Mucosa of gallbladder (tissue), 1 donor: ENCODE measurements around the gene OSBP2. TPM values are rescaled to one million over a fixed set of nuclear protein-coding genes. Genes with fewer than 3 reads are reported as not detected.
A peak's percentile ranks its signal among the peaks of the same experiment; 100 is the strongest.

Source experiments
- DNase-seq: peaks from one replicate; pipeline ENCODE4 v3.0.0-alpha.2; 2020; ENCODE audit warnings: low spot score
- total RNA-seq: library from RNA; stranded (reverse); gene quantifications from one replicate; pipeline ENCODE4 v1.2.1, GENCODE V29; 2021
- donor health status: DM: no; HTN: no; CAD: no.

OSBP2 gene
- total RNA-seq, 1 donor from 2014 or later = 10.4 TPM

DNA sequence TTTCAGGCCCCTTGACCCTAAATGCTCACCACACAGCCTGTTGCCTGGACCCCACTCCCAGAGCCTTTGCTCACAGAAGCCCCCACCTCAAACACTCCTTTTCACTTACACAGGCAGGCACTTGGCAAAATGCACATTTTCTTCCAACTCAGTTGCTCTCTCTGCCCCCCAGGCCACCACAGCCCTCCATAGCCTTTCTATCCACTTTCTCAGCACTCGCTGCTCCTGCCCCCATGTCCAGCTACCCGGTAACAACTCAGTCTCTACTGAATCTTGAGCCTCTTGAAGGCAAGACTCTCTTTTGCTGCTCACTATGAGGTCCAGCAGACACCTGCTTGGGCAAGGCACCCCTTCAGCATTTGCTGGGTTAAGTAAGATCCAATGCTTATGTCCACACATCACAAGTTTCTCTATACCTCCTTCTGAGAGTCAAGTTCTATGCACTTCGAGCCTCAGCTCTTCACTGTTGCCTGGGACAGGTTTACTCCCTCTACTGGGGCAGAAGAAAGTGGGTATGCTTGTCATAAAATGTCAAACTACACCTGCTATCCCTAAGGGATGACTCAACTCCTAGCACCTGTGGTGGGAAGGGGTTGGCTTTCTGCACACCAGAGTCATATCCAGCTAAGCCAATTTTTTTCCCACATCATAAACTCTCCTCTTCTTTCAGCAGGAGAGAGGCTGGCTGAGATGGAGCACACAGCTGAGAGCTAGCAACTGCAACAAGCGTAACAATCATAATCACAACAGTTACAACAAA, 237.0 kb downstream of the OSBP2 start:
- DNase-seq = no peak

DNA sequence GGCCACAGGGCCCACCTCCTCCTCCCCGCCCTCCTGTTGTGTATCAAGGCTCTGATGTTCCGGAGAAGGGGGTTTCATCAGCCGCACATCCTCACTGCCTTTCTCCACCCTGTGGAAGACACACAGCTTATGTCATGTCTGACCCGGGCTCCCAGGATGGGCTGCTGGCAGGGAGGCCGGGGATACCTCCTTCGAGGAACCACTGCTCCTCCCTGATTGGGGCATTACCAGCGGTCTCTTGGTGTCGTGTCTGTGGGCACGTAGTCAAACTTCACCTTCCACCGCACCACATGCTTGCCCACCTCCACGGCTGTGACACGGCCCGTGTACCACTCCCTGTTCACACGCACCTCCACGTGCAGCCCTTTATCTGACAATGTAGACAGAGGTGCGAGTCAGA, 238.0 kb downstream of the OSBP2 start:
- no peak for DNase-seq

DNA sequence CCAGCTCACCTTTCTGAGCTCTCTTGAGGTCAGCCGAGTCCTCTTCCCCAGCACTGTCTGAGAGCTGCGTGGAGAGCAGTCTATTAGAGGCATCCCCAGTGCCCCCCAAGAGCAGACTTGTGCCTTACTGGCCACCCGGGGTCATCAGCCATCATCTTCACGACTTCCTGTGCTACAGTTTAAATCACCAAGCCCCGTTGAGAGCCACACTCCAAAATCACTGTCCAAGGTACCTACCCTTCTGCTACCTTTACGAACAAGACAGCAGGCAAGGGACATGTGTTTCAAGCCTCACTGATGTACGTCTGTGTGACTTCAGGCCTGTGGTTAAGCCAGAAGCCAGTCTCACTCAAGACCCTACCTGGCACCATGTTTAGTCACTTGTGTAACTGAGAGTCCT, 238.8 kb downstream of the OSBP2 start:
- no peak for DNase-seq

DNA sequence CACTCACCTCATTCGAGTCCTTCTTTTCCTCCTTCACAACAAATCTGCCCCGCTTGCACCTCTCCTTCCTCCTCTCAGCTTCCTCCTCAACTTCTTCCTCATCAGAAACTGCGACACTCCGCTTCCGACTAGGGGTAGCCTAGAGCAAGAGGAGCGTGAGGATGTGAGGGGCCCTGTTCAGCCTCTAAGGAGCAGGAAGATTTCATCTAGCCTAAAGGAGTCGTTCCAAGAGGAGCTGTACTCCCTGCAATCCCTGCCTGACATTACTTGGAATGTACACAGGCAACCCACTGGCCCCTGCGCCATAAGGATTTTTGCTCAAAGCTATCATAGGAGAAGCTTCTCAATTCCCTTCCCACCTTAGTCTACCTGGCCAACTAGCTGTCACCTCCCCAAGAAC, 239.4 kb downstream of the OSBP2 start:
- peak; percentile 5 for DNase-seq

DNA sequence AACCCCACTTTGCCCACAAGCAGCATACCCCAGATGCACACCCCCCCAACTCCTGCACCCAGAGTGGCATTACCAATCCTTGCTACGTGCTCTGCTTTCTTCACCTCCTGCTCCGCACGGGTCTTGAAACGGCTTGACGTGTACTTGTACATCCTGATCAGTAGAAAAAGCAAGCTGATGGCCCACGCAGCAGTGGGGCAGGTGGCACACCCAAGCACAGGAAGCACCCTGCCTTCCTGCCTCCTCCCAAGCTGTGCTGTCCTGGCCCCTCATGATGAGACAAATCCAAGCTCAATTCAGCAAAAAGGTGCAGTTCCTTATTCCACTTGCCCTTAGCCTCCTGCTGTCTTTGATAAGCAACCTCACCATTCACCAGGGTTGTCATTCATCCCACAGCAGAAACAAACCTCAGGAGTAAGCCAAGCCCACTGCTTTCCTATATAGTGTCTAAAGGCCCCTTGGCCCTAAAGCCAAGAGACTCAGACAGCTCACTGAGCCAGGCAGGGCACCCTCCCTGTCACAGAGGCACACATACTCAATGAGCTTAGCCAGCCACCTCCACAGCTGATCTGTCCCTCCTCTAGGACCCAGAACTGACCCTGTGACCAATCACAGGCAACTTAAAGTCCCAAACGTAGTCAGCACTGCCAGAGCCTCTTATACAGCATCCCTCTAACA, 246.2 kb downstream of the OSBP2 start:
- no peak for DNase-seq

DNA sequence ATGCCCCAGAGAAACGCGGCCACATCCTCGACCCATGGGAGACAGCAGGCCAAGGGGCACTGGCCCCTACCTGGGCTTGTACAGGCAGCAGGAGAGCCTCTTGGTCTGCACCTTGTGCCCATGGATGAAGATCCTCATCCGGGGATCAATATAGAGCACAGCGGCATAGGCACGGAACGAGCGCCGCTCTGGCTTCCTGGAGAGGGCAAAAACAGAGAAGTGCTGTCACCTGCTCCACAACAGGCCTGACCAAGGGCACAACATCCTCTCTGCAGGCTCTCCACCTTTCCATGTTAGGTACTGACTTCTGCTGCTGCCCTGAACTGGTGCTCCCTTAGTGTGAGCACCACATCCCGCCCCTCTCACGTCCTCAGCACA, 246.7 kb downstream of the OSBP2 start:
- no peak for DNase-seq

DNA sequence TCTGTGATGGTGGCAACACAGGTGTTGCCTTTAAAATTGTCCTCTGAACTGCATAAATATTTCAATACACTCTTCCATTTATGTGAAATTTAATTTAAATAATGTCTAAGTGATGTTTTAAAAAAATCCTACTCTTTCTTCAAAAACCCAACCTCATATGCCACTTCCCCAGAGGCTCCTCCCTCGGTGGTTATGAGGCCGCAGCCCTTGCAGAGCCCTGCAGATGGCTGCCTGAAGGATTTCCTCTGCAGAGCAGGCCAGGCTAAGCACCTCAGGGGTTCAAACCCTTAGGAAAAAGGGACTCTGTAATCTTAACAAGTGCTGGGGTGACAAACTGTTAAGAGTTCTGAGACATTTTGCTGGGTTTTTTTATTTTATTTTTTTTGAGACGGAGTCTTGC, 248.7 kb downstream of the OSBP2 start:
- no peak for DNase-seq

DNA sequence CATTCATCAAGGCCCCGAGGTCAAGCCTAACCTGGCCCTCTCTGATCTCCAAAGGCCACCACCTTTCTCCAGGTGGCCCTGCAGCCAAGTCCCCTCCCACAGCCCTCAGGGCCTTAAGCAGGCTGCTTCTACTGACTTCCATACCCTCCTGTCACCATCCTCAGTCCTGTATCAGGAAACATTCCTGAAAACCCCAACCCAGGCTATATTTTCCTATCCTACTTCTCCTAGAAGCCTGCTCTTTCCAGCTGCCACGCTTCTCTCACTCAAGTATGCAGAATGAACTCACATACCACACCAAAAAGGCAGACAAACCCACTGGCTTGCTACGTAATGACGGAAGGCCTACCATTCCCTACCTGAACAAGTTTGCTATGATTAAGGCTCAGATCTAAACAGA, 250.3 kb downstream of the OSBP2 start:
- DNase-seq = no peak

DNA sequence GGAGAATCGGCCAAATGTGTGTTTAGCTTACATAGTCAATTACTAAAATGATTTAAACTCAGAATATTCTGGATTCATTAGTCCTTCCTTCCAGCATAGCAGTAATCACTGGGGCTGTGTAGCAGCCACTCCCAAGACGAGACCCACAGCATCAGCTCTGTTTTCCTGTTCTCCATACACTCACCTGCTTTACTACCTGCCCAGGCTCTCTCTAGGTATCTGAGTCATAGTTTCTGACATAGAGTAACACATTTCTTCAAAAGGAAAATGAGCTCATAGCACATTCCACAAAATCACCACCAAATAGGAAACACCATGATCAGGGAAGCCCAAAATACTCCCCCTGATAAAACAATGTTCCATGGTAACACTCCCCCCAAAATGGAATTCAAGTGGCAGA, 251.0 kb downstream of the OSBP2 start:
- no peak for DNase-seq

DNA sequence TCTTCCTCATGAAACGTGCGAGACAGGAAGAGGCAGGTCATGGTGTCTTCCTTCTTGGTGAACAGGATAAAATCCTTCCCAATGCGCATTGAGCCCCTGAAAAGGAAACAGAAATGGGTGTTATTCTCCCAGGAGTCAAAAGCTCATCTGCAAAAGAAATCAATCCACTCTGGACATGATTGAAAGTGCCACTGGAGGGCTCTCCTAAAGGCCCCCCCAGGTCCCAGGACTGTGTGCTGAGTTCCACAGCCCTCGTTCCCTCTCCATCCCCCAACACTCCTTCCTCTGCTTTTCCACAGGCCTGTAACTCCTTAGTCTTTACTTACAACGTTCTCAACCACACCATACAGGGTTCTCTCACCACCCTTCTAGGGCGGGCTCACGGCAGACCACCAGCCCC, 251.7 kb downstream of the OSBP2 start:
- no peak for DNase-seq

DNA sequence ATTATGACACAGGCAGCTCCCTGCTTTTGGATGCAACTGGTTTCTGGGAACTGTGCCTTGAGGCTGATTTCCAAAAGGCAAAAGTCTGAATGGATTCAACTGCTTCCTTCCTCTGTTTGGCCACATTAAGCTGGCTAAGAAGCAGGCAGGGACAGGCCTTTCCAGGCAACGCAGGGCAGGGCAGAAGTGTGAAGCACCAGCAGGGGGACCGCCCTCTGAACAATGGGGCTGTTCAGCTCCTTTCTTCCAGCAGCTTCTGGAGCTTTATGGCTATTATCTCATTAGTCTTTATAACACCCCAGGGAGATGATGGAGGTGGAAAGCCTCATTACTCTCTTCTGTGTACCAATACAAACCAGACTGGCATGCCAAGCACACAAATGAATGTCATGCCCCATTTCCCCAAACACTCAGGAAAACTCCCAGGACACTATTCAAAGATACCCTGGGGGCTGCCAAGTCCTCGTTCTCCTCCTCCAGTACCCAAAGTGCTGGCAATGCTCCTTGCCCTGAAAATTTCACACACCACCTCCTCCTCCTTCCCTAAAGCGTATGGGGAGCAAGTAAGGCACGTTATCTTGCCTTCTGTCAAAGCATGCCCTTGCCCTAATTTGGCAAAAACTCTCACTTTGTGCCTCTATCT, 252.6 kb downstream of the OSBP2 start:
- DNase-seq = no peak

DNA sequence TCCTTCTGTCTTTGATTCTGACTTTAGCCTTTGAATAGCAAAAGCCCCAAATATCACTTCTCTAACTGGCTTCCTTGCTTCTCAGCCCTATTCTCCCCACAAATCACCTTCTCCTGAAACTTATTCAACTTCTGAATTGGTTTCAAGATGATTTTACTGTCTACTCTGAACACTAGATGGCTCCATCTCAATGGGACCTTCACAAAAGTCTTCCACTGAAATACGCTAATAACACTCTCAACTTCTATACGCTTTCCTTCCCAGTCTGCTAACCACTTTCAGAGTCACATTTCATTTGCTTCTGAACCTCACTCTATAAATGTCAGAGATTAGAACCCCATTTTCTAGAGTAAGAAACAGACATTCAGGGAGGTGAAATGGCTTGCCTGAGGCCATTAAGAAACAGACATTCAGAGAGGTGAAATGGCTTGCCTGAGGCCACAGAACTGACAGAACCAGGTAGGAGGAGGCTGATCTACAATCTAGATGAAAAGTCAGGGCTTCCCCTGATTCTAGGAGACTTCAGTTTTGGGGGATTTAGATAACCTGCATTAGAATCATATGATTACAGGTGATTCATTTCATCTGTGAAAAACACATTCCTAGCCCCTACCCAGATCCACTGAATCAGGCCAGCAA, 253.3 kb downstream of the OSBP2 start:
- no peak for DNase-seq

DNA sequence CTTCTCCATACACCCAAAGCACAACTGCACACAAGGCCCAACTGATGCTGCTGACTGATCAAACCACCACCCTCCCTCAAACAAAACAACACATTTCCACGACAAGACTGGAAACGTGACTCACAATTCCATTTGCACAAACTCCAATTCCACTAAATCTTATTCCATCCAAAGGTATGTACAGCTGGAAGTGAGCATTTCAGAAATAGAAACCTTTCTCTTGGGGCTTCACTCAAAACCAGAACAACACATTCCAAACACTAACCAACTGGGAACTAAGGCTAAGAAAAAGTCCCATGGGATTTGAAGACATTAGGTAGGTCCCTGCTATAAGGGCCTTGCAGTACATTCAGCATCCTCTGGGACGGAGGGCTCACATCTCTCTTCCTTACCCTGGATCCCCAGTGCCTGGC, 254.3 kb downstream of the OSBP2 start:
- no peak for DNase-seq

DNA sequence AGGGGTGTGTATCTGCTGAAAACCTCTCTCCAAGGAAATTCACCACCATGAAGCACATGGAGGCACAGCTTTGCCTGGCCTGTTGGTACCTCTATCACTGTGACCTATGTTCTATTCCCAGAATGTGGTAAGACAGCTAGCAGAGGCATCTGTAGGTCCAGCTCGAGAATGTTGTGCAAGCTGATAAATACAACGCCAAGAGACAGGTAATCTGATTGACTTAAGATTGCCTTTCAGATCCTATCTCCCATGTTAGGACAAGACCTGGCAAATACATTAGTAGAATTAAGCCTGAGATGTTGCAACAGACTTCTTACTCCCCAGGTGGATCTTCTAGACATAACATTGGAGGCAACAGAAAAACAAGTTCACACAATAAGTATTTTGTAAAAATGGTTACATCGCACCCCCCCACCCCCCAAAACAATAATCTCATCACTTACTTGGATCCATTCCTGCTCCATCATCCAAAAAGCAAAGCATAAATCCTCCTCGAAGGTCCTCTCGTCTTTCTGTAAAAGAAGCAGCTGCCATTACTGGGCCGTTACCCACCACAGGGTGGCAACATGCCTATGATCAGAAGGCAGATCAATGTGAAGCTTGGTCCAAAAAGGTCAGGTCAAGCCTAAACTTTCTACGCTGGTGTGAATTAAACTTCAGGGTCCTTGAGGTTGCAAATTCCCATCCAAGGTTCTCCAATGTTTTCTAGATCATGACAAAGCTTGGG, 255.4 kb downstream of the OSBP2 start:
- no peak for DNase-seq

DNA sequence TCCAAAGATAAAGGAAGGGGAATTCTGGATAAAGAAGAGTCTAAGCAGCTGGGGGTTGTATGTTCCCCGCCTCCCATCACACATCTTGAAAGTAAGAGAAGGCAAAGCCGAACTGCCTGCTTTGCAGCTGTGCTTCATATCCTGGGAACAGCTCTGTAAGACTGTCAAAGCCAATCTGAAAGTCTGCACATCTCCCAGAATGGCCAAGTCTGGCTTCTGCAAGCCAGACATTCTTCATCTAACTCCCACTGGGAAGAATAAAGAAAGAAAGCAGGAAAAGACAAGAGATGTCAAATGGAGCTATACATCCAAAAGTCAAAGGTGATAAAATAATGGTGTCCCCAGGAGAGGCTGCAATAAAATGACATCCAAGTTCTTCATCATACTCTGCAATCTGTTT, 258.5 kb downstream of the OSBP2 start:
- no peak for DNase-seq

DNA sequence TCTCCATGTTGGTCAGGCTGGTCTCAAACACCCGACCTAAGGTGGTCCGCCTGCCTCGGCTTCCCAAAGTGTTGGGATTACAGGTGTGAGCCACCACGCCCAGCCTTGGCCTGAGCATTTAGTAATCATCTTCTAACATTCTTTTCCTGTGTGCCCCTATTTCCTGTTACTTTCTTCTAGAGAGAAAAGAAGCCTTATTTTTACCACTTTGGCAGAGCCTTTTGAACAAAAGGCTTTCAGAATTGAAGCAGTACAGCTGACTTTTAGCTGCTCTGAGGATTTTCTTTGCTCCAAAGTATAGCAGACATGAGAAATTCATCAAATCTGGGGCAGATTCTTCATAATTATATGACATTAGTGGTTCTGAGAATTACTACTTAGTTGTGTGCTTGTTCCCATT, 260.5 kb downstream of the OSBP2 start:
- no peak for DNase-seq

Other genes starting within 250 kb of the OSBP2 start
- not detected for gene SEC14L3, start 222.9 kb upstream of the OSBP2 start, total RNA-seq
- gene SEC14L4, start 189.2 kb upstream of the OSBP2 start, total RNA-seq = 0.20 TPM
- gene SEC14L6, start 148.1 kb upstream of the OSBP2 start, total RNA-seq = 6.0 TPM
- 102 TPM for gene GAL3ST1, start 120.2 kb upstream of the OSBP2 start, total RNA-seq
- 62.6 TPM for gene PES1, start 103.0 kb upstream of the OSBP2 start, total RNA-seq
- 186 TPM for gene TCN2, start 87.7 kb upstream of the OSBP2 start, total RNA-seq
- gene SLC35E4, start 59.1 kb upstream of the OSBP2 start, total RNA-seq = 4.6 TPM
- 24.2 TPM for gene DUSP18, start 27.0 kb upstream of the OSBP2 start, total RNA-seq